Measurements from ENCODE around the gene KCNMB2. TPM values are rescaled to one million over a fixed set of nuclear protein-coding genes. Genes with fewer than 3 reads are reported as not detected.

Gene KCNMB2
- total RNA-seq, 2 donors from 2014 or later, result 0.68 TPM; not detected in 1

GRCh38 chr3:178709051-178709450, 172.8 kb downstream of the KCNMB2 start:
- no peak overlapping the region for H3K27ac ChIP-seq
- H3K36me3 ChIP-seq, result no peaks in the 10 kb centered on the region
- H3K4me1 ChIP-seq (replicated peaks), result no peaks in the 10 kb centered on the region
- H3K4me3 ChIP-seq, result no peak overlapping the region
- intact Hi-C loops (cut with DNase I), result no loop called here
- DNase-seq (ENCODE audit: low spot score), result no peak
- WGBS, result 30% methylated on average over 6 of the region's 6 CpGs
- H3K9me3 ChIP-seq, result no peaks in the 10 kb centered on the region
- TF ChIP-seq POLR2AphosphoS5 (IDR thresholded peaks at IDR 0.05), result no peak
- TF ChIP-seq CTCF (IDR thresholded peaks at IDR 0.05), result no peak
- TF ChIP-seq POLR2A (IDR thresholded peaks at IDR 0.05), result no peak
- no peaks in the 10 kb centered on the region for H3K27me3 ChIP-seq (replicated peaks; ENCODE audit: insufficient read depth)

GRCh38 chr3:178711753-178712152, 175.5 kb downstream of the KCNMB2 start:
- no peaks in the 10 kb centered on the region for H3K27me3 ChIP-seq (replicated peaks; ENCODE audit: insufficient read depth)
- no peak for TF ChIP-seq CTCF (IDR thresholded peaks at IDR 0.05)
- no peak for TF ChIP-seq POLR2AphosphoS5 (IDR thresholded peaks at IDR 0.05)
- TF ChIP-seq POLR2A (IDR thresholded peaks at IDR 0.05), result no peak
- 79% methylated on average over 3 of the region's 3 CpGs for WGBS
- no peaks in the 10 kb centered on the region for H3K4me1 ChIP-seq (replicated peaks)
- no peak for DNase-seq (ENCODE audit: low spot score)
- no peak overlapping the region for H3K27ac ChIP-seq
- no peaks in the 10 kb centered on the region for H3K36me3 ChIP-seq
- intact Hi-C loops (cut with DNase I), result no loop called here
- H3K9me3 ChIP-seq, result no peaks in the 10 kb centered on the region
- H3K4me3 ChIP-seq, result no peak overlapping the region

DNA sequence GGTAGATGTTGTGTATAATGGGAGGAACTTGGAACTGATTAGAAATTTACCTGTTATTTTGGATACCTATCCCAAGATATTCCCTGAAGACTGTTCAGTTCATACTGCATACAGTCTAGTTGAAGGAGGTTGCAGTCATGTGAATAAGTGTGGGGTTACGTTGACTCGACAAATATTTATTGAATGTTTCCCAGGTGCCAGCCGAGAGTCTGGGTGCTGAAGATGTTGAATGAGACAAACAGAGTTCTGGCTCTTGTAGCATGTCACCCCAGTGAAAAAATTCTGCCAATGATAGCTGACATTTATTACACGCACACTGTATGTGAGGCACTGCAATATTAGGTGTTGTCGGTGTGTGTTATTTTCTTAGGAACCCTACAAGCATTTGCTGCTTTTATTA, 176.0 kb downstream of the KCNMB2 start:
- Histone ChIP-seq H3K4me3 (no peak overlapping the region), H3K9me3 (no peaks in the 10 kb centered on the region), H3K27ac (no peak overlapping the region), H3K36me3 (no peaks in the 10 kb centered on the region), H3K27me3 (replicated peaks; ENCODE audit: insufficient read depth) (no peaks in the 10 kb centered on the region), H3K4me1 (replicated peaks) (no peaks in the 10 kb centered on the region)
- intact Hi-C loops (cut with DNase I), result no loop called here
- WGBS, result 33% methylated on average over 5 of the region's 5 CpGs
- TF ChIP-seq CTCF (IDR thresholded peaks at IDR 0.05), result no peak
- TF ChIP-seq POLR2A (IDR thresholded peaks at IDR 0.05), result no peak
- TF ChIP-seq POLR2AphosphoS5 (IDR thresholded peaks at IDR 0.05), result no peak
- DNase-seq (ENCODE audit: low spot score), result no peak

GRCh38 chr3:178714925-178715832, 178.9 kb downstream of the KCNMB2 start:
- Histone ChIP-seq H3K27ac (no peak overlapping the region), H3K9me3 (no peaks in the 10 kb centered on the region), H3K36me3 (no peaks in the 10 kb centered on the region), H3K4me1 (replicated peaks) (no peaks in the 10 kb centered on the region), H3K27me3 (replicated peaks; ENCODE audit: insufficient read depth) (no peaks in the 10 kb centered on the region), H3K4me3 (no peak overlapping the region)
- no peak for DNase-seq (ENCODE audit: low spot score)
- intact Hi-C loops (cut with DNase I), result no loop called here
- TF ChIP-seq CTCF (IDR thresholded peaks at IDR 0.05) (no peak), POLR2A (IDR thresholded peaks at IDR 0.05) (no peak), POLR2AphosphoS5 (IDR thresholded peaks at IDR 0.05) (no peak)
- 38% methylated on average over 4 of the region's 4 CpGs for WGBS
